Gastroesophageal sphincter (tissue), 3 donors: Measurements from ENCODE around the gene ESR2.

ENCODE experiments used
- EP300 ChIP-seq: sonication (generic); formaldehyde crosslinking; IDR thresholded peaks from one replicate; pipeline ENCODE4 v1.6.1; 2017; ENCODE audit warnings: antibody characterized with exemption, mild to moderate bottlenecking
- POLR2A ChIP-seq, 2 donors: fragments of 450-650 bp; IDR thresholded peaks; one replicate each; pipeline ENCODE4 v1.6.1; 2017; ENCODE audit warnings: antibody characterized with exemption in 2 of 2, mild to moderate bottlenecking in 2 of 2, moderate library complexity in 1 of 2
- POLR2AphosphoS5 ChIP-seq: sonication (generic); formaldehyde crosslinking; IDR thresholded peaks from one replicate; pipeline ENCODE4 v1.6.1; 2017; ENCODE audit warnings: antibody characterized with exemption
- TF ChIP-seq, protein P1 (sequence below), 4 experiments: fragments of 200-600 bp in 2 of 4; fragments of 450-650 bp in 2 of 4; sonication (generic) in 1 of 4; IDR thresholded peaks; one replicate each; pipeline ENCODE4 v1.5.1; 2017 to 2019; ENCODE audit warnings: antibody characterized with exemption in 4 of 4, mild to moderate bottlenecking in 2 of 4, moderate library complexity in 2 of 4

DNA sequence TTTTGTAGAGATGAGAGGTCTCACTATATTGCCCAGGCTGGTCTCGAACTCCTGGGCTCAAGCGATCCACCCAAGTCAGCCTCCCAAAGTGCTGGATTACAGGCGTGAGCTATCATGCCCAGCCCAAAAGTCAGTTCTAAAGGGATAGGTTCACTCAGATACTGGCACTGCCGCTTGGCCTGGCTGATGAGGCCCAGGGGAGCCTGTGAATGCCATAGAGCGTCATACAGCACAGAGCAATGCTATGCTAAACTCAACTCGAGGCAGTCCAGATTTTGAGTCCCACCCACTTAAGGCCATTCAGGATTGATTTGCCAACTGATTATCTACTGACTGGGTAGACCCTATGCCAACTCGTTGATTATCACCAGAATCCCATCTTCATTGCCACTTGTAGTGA lies 179.4 kb downstream of the ESR2 start:
- TF ChIP-seq, protein P1, sequence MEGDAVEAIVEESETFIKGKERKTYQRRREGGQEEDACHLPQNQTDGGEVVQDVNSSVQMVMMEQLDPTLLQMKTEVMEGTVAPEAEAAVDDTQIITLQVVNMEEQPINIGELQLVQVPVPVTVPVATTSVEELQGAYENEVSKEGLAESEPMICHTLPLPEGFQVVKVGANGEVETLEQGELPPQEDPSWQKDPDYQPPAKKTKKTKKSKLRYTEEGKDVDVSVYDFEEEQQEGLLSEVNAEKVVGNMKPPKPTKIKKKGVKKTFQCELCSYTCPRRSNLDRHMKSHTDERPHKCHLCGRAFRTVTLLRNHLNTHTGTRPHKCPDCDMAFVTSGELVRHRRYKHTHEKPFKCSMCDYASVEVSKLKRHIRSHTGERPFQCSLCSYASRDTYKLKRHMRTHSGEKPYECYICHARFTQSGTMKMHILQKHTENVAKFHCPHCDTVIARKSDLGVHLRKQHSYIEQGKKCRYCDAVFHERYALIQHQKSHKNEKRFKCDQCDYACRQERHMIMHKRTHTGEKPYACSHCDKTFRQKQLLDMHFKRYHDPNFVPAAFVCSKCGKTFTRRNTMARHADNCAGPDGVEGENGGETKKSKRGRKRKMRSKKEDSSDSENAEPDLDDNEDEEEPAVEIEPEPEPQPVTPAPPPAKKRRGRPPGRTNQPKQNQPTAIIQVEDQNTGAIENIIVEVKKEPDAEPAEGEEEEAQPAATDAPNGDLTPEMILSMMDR (IDR thresholded peaks at IDR 0.05): no peak
- TF ChIP-seq POLR2AphosphoS5 (no peak), EP300 (no peak), POLR2A (IDR thresholded peaks at IDR 0.05) (no peak)
